ACC112 (cell line): ENCODE results near the gene ABTB1.
A peak's percentile ranks its signal among the peaks of the same experiment; 100 is the strongest.
"Not testable (repeated sequence)": the region's sequence is repeated elsewhere in the genome, so short reads cannot be mapped to it uniquely, and the experiment has no call there.

Source experiments
- H2AFZ ChIP-seq: fragments of 200-600 bp; sonication (generic); one replicate; pipeline ENCODE4 v1.6.0; 2017; ENCODE audit warnings: antibody characterized with exemption, low read length; ENCODE audit not compliant: unreplicated experiment
- H3K27ac ChIP-seq: fragments of 200-600 bp; sonication (generic); 2 replicates; pipeline ENCODE4 v1.5.1; 2014; ENCODE audit warnings: low read depth, mild to moderate bottlenecking, antibody characterized with exemption, low read length, moderate library complexity
- H3K27me3 ChIP-seq: fragments of 200-600 bp; sonication (generic); 2 replicates; pipeline ENCODE4 v1.6.1; 2014; ENCODE audit warnings: mild to moderate bottlenecking, antibody characterized with exemption, low read length, moderate library complexity, mixed read lengths; ENCODE audit not compliant: insufficient read depth
- H3K36me3 ChIP-seq: fragments of 200-600 bp; sonication (generic); 2 replicates; pipeline ENCODE4 v1.6.1; 2016; ENCODE audit warnings: mild to moderate bottlenecking, antibody characterized with exemption, low read length, moderate library complexity, mixed read lengths; ENCODE audit not compliant: insufficient read depth
- H3K4me1 ChIP-seq: fragments of 200-600 bp; sonication (generic); one replicate; pipeline ENCODE4 v1.6.1; 2016; ENCODE audit warnings: low read length, mixed read lengths; ENCODE audit not compliant: insufficient read depth, unreplicated experiment, control insufficient read depth
- H3K4me3 ChIP-seq: fragments of 200-600 bp; sonication (generic); 2 replicates; pipeline ENCODE4 v1.5.1; 2014; ENCODE audit warnings: mild to moderate bottlenecking, low read depth, low read length
- H3K79me2 ChIP-seq: fragments of 200-600 bp; sonication (generic); one replicate; pipeline ENCODE4 v1.6.0; 2016; ENCODE audit warnings: low read length; ENCODE audit not compliant: control insufficient read depth, unreplicated experiment, insufficient read depth

ABTB1 gene

GRCh38 chr3:127651516-127652172, 21.1 kb upstream of the ABTB1 start:
- Histone ChIP-seq H3K27me3 (no peaks in the 10 kb centered on the region), H3K36me3 (no peaks in the 10 kb centered on the region), H3K4me1 (peaks cover 8% of the 10 kb centered on the region), H2AFZ (no peak overlapping the region), H3K4me3 (no peak overlapping the region), H3K27ac (no peak overlapping the region), H3K79me2 (no peaks in the 10 kb centered on the region)

DNA sequence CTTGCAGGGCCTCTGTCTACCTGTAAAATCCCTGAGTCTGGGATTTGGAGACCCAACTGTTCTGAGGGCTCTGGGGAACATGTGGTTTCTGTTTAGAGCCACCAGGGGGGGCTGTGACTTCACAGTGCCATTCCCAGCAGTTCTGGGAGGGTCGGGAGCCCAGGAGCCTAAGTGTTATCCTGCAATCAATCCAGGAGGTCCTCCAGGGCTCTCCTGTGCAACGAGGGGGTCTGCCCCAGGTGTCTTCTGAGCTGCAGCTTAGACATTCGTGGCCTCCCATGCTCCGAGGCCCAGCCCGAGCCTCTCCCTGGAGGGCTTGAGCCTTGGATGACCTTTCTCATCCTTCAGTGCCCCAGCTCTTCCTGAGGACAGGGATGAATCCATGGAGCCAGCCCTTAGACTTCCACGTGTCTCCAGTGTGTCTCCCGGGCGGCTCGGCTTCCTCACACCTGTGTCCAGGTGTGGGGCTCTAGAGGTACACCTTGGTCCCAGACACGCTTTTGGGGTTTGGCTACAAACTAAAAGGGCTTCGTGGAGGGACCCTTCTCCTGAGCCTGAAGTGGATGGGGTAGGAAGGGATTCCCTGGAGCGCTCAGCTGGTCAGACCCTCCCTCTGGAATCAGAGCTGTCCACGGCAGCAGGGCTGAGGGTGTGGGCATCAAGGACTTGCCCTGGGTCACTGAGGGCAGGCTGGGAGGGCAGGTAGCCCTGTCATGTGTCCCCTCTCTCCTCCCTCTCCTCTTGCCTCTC, 20.3 kb upstream of the ABTB1 start:
- no peak overlapping the region for H2AFZ ChIP-seq

GRCh38 chr3:127654374-127654773, 18.4 kb upstream of the ABTB1 start:
- no peaks in the 10 kb centered on the region for H3K36me3 ChIP-seq
- H3K79me2 ChIP-seq = no peaks in the 10 kb centered on the region
- H3K4me1 ChIP-seq = peaks cover 8% of the 10 kb centered on the region
- H3K27me3 ChIP-seq = no peaks in the 10 kb centered on the region
- H2AFZ ChIP-seq = no peak overlapping the region
- no peak overlapping the region for H3K27ac ChIP-seq
- H3K4me3 ChIP-seq = no peak overlapping the region

More for the DNA sequence above, 20.3 kb upstream of the ABTB1 start:
- Histone ChIP-seq H3K79me2 (no peaks in the 10 kb centered on the region), H3K4me1 (peaks cover 8% of the 10 kb centered on the region), H3K36me3 (no peaks in the 10 kb centered on the region), H3K27me3 (no peaks in the 10 kb centered on the region), H3K4me3 (no peak overlapping the region), H3K27ac (no peak overlapping the region)

DNA sequence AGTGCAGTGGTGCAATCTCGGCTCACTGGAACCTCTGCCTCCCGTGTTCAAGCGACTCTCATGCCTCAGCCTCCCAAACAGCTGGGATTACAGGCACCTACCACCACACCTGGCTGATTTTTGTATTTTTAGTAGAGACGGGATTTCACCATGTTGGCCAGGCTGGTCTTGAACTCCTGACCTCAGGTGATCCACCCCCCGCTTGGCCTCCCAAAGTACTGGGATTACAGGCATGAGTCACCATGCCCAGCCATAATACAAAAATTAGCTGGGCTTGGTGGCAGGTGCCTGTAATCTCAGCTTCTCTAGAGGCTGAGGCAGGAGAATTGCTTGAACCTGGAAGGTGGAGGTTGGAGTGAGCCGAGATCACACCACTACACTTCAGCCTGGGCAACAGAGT, 17.8 kb upstream of the ABTB1 start:
- not testable (repeated sequence) for H3K36me3 ChIP-seq, H2AFZ ChIP-seq, H3K79me2 ChIP-seq, H3K4me3 ChIP-seq, H3K27ac ChIP-seq, H3K4me1 ChIP-seq, H3K27me3 ChIP-seq

DNA sequence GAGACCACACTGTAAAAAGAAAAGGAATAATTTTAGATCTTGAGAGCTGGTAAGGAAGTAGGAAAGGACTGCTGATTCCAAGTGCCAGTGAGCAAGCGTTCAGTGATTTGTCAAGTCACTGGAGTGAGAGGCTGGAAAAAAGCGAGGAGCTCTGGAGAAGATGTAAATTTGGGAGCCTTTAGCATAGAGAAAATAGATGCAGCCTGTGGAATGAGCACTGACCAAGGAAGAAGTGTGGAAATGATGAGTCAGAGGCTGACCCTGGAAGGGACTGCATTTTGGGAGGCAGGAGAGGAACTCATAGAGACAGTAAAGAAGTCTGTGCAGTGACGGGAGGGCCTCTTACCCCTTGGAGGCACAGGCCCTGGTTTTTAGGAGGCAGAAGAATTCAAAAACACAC, 17.1 kb upstream of the ABTB1 start:
- no peak overlapping the region for H2AFZ ChIP-seq
- 0 out of 2 replicates have a peak overlapping the region, but pooled peaks have one; percentile 1 for H3K27ac ChIP-seq

GRCh38 chr3:127656906-127657305, 15.8 kb upstream of the ABTB1 start:
- peaks cover 8% of the 10 kb centered on the region for H3K4me1 ChIP-seq
- H3K27ac ChIP-seq = no peak overlapping the region
- H3K4me3 ChIP-seq = no peak overlapping the region
- H2AFZ ChIP-seq = no peak overlapping the region
- no peaks in the 10 kb centered on the region for H3K27me3 ChIP-seq
- no peaks in the 10 kb centered on the region for H3K79me2 ChIP-seq
- H3K36me3 ChIP-seq = no peaks in the 10 kb centered on the region

More for the DNA sequence above, 17.1 kb upstream of the ABTB1 start:
- H3K79me2 ChIP-seq = no peaks in the 10 kb centered on the region
- no peaks in the 10 kb centered on the region for H3K27me3 ChIP-seq
- peaks cover 8% of the 10 kb centered on the region for H3K4me1 ChIP-seq
- no peak overlapping the region for H3K4me3 ChIP-seq
- H3K36me3 ChIP-seq = no peaks in the 10 kb centered on the region

DNA sequence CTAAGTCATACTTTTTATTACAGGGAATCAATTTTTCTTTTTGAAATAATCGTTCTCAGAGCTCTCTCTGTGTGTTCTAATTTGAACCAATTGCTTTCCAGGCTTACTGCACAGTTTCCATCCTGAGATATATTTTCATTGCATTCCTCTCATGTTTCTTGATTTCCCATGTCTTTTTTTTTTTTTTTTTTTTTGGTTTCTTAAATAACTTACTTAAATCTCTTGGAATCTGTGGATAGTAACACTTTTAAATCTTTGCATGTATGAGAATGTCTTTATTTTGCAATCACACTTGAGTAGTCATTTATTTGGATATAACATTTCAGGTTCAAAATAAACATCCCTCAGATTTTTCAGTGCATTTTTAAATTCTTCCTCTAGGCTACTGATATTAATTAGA, 14.5 kb upstream of the ABTB1 start:
- no peak overlapping the region for H3K4me3 ChIP-seq
- H3K4me1 ChIP-seq = peaks cover 8% of the 10 kb centered on the region
- H3K79me2 ChIP-seq = no peaks in the 10 kb centered on the region
- H2AFZ ChIP-seq = no peak overlapping the region
- no peak overlapping the region for H3K27ac ChIP-seq
- H3K27me3 ChIP-seq = no peaks in the 10 kb centered on the region
- H3K36me3 ChIP-seq = no peaks in the 10 kb centered on the region

- H3K27ac ChIP-seq = no peak overlapping the region
- H3K4me3 ChIP-seq = no peak overlapping the region
- H3K4me1 ChIP-seq = peaks cover 3% of the 10 kb centered on the region
- no peaks in the 10 kb centered on the region for H3K79me2 ChIP-seq
- H3K27me3 ChIP-seq = no peaks in the 10 kb centered on the region
- no peak overlapping the region for H2AFZ ChIP-seq
- no peaks in the 10 kb centered on the region for H3K36me3 ChIP-seq
Measured at GRCh38 chr3:127660621-127661251, 12.0 kb upstream of the ABTB1 start.

DNA sequence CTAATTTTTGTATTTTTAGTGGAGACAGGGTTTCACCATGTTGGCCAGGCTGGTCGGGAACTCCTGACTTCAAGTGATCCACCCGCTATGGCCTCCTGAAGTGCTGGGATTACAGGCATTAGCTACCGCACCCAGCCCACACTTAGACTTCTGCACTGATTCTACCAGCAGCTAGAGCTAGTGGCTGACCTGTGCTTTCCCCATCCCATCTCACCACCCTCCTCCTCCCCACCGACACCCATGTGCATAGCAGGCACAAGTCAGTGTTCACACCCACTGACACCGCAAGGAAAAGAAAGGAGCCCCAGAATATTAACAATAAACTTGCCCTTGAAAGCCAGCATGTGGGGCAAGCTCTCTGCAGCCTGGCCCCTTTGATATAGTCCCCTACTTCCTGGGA, 11.2 kb upstream of the ABTB1 start:
- Histone ChIP-seq H3K27ac (no peak overlapping the region), H3K4me3 (no peak overlapping the region), H3K36me3 (no peaks in the 10 kb centered on the region), H3K27me3 (no peaks in the 10 kb centered on the region), H3K79me2 (no peaks in the 10 kb centered on the region), H2AFZ (no peak overlapping the region), H3K4me1 (no peaks in the 10 kb centered on the region)

GRCh38 chr3:127662001-127662469, 10.7 kb upstream of the ABTB1 start:
- no peaks in the 10 kb centered on the region for H3K79me2 ChIP-seq
- H2AFZ ChIP-seq = no peak overlapping the region
- H3K4me3 ChIP-seq = no peak overlapping the region
- no peaks in the 10 kb centered on the region for H3K36me3 ChIP-seq
- H3K27me3 ChIP-seq = no peaks in the 10 kb centered on the region
- no peak overlapping the region for H3K27ac ChIP-seq
- H3K4me1 ChIP-seq = no peaks in the 10 kb centered on the region
